ENCODE measurements around the gene XRCC5.

GRCh38 chr2:216172493-216172892 is 63.3 kb downstream of the XRCC5 start:
- TF ChIP-seq EZH2 (IDR thresholded peaks at IDR 0.05; ENCODE audit: borderline replicate concordance, insufficient read depth, low read depth, low read length, poor library complexity, severe bottlenecking) (no peak), CTCF (IDR thresholded peaks at IDR 0.05) (no peak)
